ENCODE results near the gene SMCP.

The SMCP gene

GRCh38 chr1:152904688-152905440, 26.7 kb downstream of the SMCP start:
- no peak for TF ChIP-seq CTCF (IDR thresholded peaks at IDR 0.05; ENCODE audit: poor library complexity, severe bottlenecking)
- H3K4me3 ChIP-seq (ENCODE audit: severe bottlenecking) = no peak overlapping the region
- peak overlapping the region; percentile 84 for H3K27ac ChIP-seq (ENCODE audit: poor library complexity, severe bottlenecking)
- H3K4me1 ChIP-seq (ENCODE audit: insufficient read depth, poor library complexity, severe bottlenecking) = peaks cover 35% of the 10 kb centered on the region
- no peaks in the 10 kb centered on the region for H3K9me3 ChIP-seq (ENCODE audit: severe bottlenecking)
- H3K27me3 ChIP-seq (ENCODE audit: insufficient read depth, poor library complexity, severe bottlenecking) = no peaks in the 10 kb centered on the region
- H3K36me3 ChIP-seq (ENCODE audit: low read depth) = no peaks in the 10 kb centered on the region
- DNase-seq (ENCODE audit: low spot score) (no peak), ATAC-seq (ENCODE audit: low read depth) (no peak)

GRCh38 chr1:152906023-152906565, 28.0 kb downstream of the SMCP start:
- Histone ChIP-seq H3K4me1 (ENCODE audit: insufficient read depth, poor library complexity, severe bottlenecking) (peaks cover 35% of the 10 kb centered on the region), H3K4me3 (ENCODE audit: severe bottlenecking) (no peak overlapping the region), H3K27me3 (ENCODE audit: insufficient read depth, poor library complexity, severe bottlenecking) (no peaks in the 10 kb centered on the region), H3K9me3 (ENCODE audit: severe bottlenecking) (no peaks in the 10 kb centered on the region), H3K36me3 (ENCODE audit: low read depth) (no peaks in the 10 kb centered on the region), H3K27ac (ENCODE audit: poor library complexity, severe bottlenecking) (peak overlapping the region; percentile 84)
- DNase-seq (ENCODE audit: low spot score) (peak; percentile 84), ATAC-seq (ENCODE audit: low read depth) (peak; percentile 89)
- no peak for TF ChIP-seq CTCF (IDR thresholded peaks at IDR 0.05; ENCODE audit: poor library complexity, severe bottlenecking)

GRCh38 chr1:152907686-152908601, 29.8 kb downstream of the SMCP start, which contains the start of gene IVL:
Gene IVL (plus strand): TSS chr1:152908546. CDS start chr1:152909798, 1,252 bp downstream.
- no peaks in the 10 kb centered on the region for H3K27me3 ChIP-seq (ENCODE audit: insufficient read depth, poor library complexity, severe bottlenecking)
- DNase-seq (ENCODE audit: low spot score) (peak; percentile 76), ATAC-seq (ENCODE audit: low read depth) (peak; percentile 64)
- H3K27ac ChIP-seq (ENCODE audit: poor library complexity, severe bottlenecking) = peak within 1 kb of the TSS; percentile 84
- H3K4me1 ChIP-seq (ENCODE audit: insufficient read depth, poor library complexity, severe bottlenecking) = peaks cover 35% of the 10 kb centered on the region
- no peak for TF ChIP-seq CTCF (IDR thresholded peaks at IDR 0.05; ENCODE audit: poor library complexity, severe bottlenecking)
- H3K4me3 ChIP-seq (ENCODE audit: severe bottlenecking) = no peak within 1 kb of the TSS
- H3K36me3 ChIP-seq (ENCODE audit: low read depth) = no peaks in the 10 kb centered on the region
- H3K9me3 ChIP-seq (ENCODE audit: severe bottlenecking) = no peaks in the 10 kb centered on the region

- no peak for TF ChIP-seq CTCF (IDR thresholded peaks at IDR 0.05; ENCODE audit: poor library complexity, severe bottlenecking)
- no peaks in the 10 kb centered on the region for H3K9me3 ChIP-seq (ENCODE audit: severe bottlenecking)
Measured at GRCh38 chr1:152909206-152909605, 31.1 kb downstream of the SMCP start.

More at GRCh38 chr1:152909206-152909605, 31.1 kb downstream of the SMCP start:
- no peak for ATAC-seq (ENCODE audit: low read depth)
- no peak for DNase-seq (ENCODE audit: low spot score)
- H3K4me1 ChIP-seq (ENCODE audit: insufficient read depth, poor library complexity, severe bottlenecking) = peaks cover 35% of the 10 kb centered on the region
- no peaks in the 10 kb centered on the region for H3K36me3 ChIP-seq (ENCODE audit: low read depth)
- no peaks in the 10 kb centered on the region for H3K27me3 ChIP-seq (ENCODE audit: insufficient read depth, poor library complexity, severe bottlenecking)
- no peak overlapping the region for H3K4me3 ChIP-seq (ENCODE audit: severe bottlenecking)
- H3K27ac ChIP-seq (ENCODE audit: poor library complexity, severe bottlenecking) = peak overlapping the region; percentile 84

Data from RWPE2 (cell line).